ENCODE results near the gene LRRC8A. TPM values are rescaled to one million over a fixed set of nuclear protein-coding genes. Genes with fewer than 3 reads are reported as not detected.

The LRRC8A gene
- polyA plus RNA-seq, 1 of the 3 experiments (the other 2 are of a cell fraction): 30.4 TPM

GRCh38 chr9:128835246-128836210, 46.4 kb upstream of the LRRC8A start:
- Histone ChIP-seq H3K4me2 (no peak overlapping the region), H4K20me1 (ENCODE audit: insufficient read depth) (no peaks in the 10 kb centered on the region), H2AFZ (ENCODE audit: low read depth) (no peak overlapping the region), H3F3A (replicated peaks; ENCODE audit: insufficient read depth) (no peaks in the 10 kb centered on the region), H3K36me3 (replicated peaks in 1 of 2; ENCODE audit: control insufficient read depth in 1 of 2, insufficient read depth in 2 of 2, low read length in 1 of 2) (no peaks in the 10 kb centered on the region), H3K4me1 (ENCODE audit: control insufficient read depth in 1 of 2, insufficient read depth in 2 of 2, low read depth in 1 of 2, low read length in 1 of 2) (no peaks in the 10 kb centered on the region), H3K9ac (no peak overlapping the region), H3K9me2 (no peaks in the 10 kb centered on the region), H3K27ac (ENCODE audit: low read depth in 2 of 2, low read length in 1 of 2) (no peak overlapping the region), H3K9me3 (no peaks in the 10 kb centered on the region), H3K79me2 (ENCODE audit: insufficient read depth) (no peaks in the 10 kb centered on the region), H3K4me3 (ENCODE audit: low read depth in 2 of 2, low read length in 1 of 2) (no peak overlapping the region), H3K27me3 (ENCODE audit: insufficient read depth) (no peaks in the 10 kb centered on the region)
- DNase-seq: no peak
- WGBS (ENCODE audit: low lambda C conversion rate): 95% methylated on average over 22 of the region's 28 CpGs
- TF ChIP-seq POLR2AphosphoS5 (IDR thresholded peaks at IDR 0.05; ENCODE audit: low read depth, low read length) (no peak), PBX3 (IDR thresholded peaks at IDR 0.05) (no peak), RFX5 (IDR thresholded peaks at IDR 0.05; ENCODE audit: low read length) (no peak), FOXJ3 (CRISPR knock-in tag; IDR thresholded peaks at IDR 0.05) (no peak)
- ChIA-PET POLR2A (no interaction called here), CTCF (interaction anchor here (1.3 kb wide), 1 partner anchor 9 kb away, joined by 3 read pairs; no protein-coding TSS in a partner anchor)

- Histone ChIP-seq H3K9me3 (no peaks in the 10 kb centered on the region), H3K9ac (no peak overlapping the region), H3K4me3 (ENCODE audit: low read depth in 2 of 2, low read length in 1 of 2) (no peak overlapping the region), H3K4me2 (no peak overlapping the region), H2AFZ (ENCODE audit: low read depth) (no peak overlapping the region), H3K4me1 (ENCODE audit: control insufficient read depth in 1 of 2, insufficient read depth in 2 of 2, low read depth in 1 of 2, low read length in 1 of 2) (no peaks in the 10 kb centered on the region), H3K36me3 (replicated peaks in 1 of 2; ENCODE audit: control insufficient read depth in 1 of 2, insufficient read depth in 2 of 2, low read length in 1 of 2) (no peaks in the 10 kb centered on the region), H4K20me1 (ENCODE audit: insufficient read depth) (no peaks in the 10 kb centered on the region), H3K79me2 (ENCODE audit: insufficient read depth) (no peaks in the 10 kb centered on the region), H3K27me3 (ENCODE audit: insufficient read depth) (no peaks in the 10 kb centered on the region), H3F3A (replicated peaks; ENCODE audit: insufficient read depth) (no peaks in the 10 kb centered on the region), H3K9me2 (no peaks in the 10 kb centered on the region), H3K27ac (ENCODE audit: low read depth in 2 of 2, low read length in 1 of 2) (no peak overlapping the region)
- WGBS (ENCODE audit: low lambda C conversion rate): 90% methylated on average over 6 of the region's 14 CpGs
- ChIA-PET CTCF (interaction anchor here (1.3 to 3.0 kb wide), 2 partner anchors 8 to 27 kb away, joined by 3 to 8 read pairs; no protein-coding TSS in a partner anchor), POLR2A (no interaction called here)
- no peak for DNase-seq
- TF ChIP-seq MAX (IDR thresholded peaks at IDR 0.05; ENCODE audit: low read depth): no peak
- TF ChIP-seq EZH2phosphoT487 (IDR thresholded peaks at IDR 0.05; ENCODE audit: borderline replicate concordance, low read depth): no peak
- TF ChIP-seq RFX5 (IDR thresholded peaks at IDR 0.05; ENCODE audit: low read length): no peak
- no peak for TF ChIP-seq FOXM1 (IDR thresholded peaks at IDR 0.05; ENCODE audit: low read depth)
- TF ChIP-seq, protein P1, sequence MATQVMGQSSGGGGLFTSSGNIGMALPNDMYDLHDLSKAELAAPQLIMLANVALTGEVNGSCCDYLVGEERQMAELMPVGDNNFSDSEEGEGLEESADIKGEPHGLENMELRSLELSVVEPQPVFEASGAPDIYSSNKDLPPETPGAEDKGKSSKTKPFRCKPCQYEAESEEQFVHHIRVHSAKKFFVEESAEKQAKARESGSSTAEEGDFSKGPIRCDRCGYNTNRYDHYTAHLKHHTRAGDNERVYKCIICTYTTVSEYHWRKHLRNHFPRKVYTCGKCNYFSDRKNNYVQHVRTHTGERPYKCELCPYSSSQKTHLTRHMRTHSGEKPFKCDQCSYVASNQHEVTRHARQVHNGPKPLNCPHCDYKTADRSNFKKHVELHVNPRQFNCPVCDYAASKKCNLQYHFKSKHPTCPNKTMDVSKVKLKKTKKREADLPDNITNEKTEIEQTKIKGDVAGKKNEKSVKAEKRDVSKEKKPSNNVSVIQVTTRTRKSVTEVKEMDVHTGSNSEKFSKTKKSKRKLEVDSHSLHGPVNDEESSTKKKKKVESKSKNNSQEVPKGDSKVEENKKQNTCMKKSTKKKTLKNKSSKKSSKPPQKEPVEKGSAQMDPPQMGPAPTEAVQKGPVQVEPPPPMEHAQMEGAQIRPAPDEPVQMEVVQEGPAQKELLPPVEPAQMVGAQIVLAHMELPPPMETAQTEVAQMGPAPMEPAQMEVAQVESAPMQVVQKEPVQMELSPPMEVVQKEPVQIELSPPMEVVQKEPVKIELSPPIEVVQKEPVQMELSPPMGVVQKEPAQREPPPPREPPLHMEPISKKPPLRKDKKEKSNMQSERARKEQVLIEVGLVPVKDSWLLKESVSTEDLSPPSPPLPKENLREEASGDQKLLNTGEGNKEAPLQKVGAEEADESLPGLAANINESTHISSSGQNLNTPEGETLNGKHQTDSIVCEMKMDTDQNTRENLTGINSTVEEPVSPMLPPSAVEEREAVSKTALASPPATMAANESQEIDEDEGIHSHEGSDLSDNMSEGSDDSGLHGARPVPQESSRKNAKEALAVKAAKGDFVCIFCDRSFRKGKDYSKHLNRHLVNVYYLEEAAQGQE (IDR thresholded peaks at IDR 0.05; ENCODE audit: low read depth, low read length): no peak
- no peak for TF ChIP-seq RXRA (IDR thresholded peaks at IDR 0.05; ENCODE audit: borderline replicate concordance, low read depth)
- TF ChIP-seq, protein P2, sequence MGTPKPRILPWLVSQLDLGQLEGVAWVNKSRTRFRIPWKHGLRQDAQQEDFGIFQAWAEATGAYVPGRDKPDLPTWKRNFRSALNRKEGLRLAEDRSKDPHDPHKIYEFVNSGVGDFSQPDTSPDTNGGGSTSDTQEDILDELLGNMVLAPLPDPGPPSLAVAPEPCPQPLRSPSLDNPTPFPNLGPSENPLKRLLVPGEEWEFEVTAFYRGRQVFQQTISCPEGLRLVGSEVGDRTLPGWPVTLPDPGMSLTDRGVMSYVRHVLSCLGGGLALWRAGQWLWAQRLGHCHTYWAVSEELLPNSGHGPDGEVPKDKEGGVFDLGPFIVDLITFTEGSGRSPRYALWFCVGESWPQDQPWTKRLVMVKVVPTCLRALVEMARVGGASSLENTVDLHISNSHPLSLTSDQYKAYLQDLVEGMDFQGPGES (IDR thresholded peaks at IDR 0.05; ENCODE audit: low read depth, low read length): no peak
- no peak for TF ChIP-seq ELF1 (IDR thresholded peaks at IDR 0.05)
- no peak for TF ChIP-seq TAF1 (IDR thresholded peaks at IDR 0.05; ENCODE audit: borderline replicate concordance, low read depth, low read length)
- no peak for TF ChIP-seq YY1 (IDR thresholded peaks at IDR 0.05; ENCODE audit: low read depth)
- TF ChIP-seq CHD2 (IDR thresholded peaks at IDR 0.05; ENCODE audit: low read length, partially characterized antibody): no peak
- no peak for TF ChIP-seq TCF12 (IDR thresholded peaks at IDR 0.05)
- TF ChIP-seq, protein P3, sequence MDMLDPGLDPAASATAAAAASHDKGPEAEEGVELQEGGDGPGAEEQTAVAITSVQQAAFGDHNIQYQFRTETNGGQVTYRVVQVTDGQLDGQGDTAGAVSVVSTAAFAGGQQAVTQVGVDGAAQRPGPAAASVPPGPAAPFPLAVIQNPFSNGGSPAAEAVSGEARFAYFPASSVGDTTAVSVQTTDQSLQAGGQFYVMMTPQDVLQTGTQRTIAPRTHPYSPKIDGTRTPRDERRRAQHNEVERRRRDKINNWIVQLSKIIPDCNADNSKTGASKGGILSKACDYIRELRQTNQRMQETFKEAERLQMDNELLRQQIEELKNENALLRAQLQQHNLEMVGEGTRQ (IDR thresholded peaks at IDR 0.05; ENCODE audit: borderline replicate concordance, low read depth, low read length): no peak
- TF ChIP-seq NFIC (IDR thresholded peaks at IDR 0.05; ENCODE audit: borderline replicate concordance): no peak
Observed at GRCh38 chr9:128836509-128837145, 45.3 kb upstream of the LRRC8A start.
